Activated CD8-positive, alpha-beta T cell treated with anti-CD3 and anti-CD28 coated beads for 36 hours (primary cell): ENCODE results near the gene RBM14. TPM values are rescaled to one million over a fixed set of nuclear protein-coding genes. Genes with fewer than 3 reads are reported as not detected.
"Not testable (repeated sequence)": the region's sequence is repeated elsewhere in the genome, so short reads cannot be mapped to it uniquely, and the experiment has no call there.

Experiments
- ATAC-seq: fragments of 200-7000 bp; cut with Tn5 transposase; one replicate; pipeline ENCODE4 v1.10.0; 2021; ENCODE audit warnings: mild to moderate bottlenecking, moderate library complexity
- CTCF ChIA-PET: fragments of 350-600 bp; sonication (Branson Sonifier 250); formaldehyde crosslinking; loops from one replicate; lab custom pipeline; 2021; ENCODE audit warnings: antibody characterized with exemption; lab: Charles Lee
- POLR2A ChIA-PET: fragments of 350-600 bp; sonication (Branson Sonifier 250); formaldehyde crosslinking; loops from one replicate; lab custom pipeline; 2021; ENCODE audit warnings: antibody characterized with exemption; lab: Charles Lee
- DNase-seq: peaks from one replicate; pipeline ENCODE4 v3.0.0-alpha.2; 2020
- H3K27ac Mint-ChIP-seq: one replicate; pipeline ENCODE4 v1.8.0; 2021; ENCODE audit warnings: mild to moderate bottlenecking, mixed read lengths
- H3K27me3 Mint-ChIP-seq: one replicate; pipeline ENCODE4 v1.8.0; 2021; ENCODE audit warnings: mixed read lengths
- H3K36me3 Mint-ChIP-seq: one replicate; pipeline ENCODE4 v1.8.0; 2021; ENCODE audit warnings: low read depth, mixed read lengths
- H3K4me1 Mint-ChIP-seq: one replicate; pipeline ENCODE4 v1.8.0; 2021; ENCODE audit warnings: low read depth, mixed read lengths
- H3K4me3 Mint-ChIP-seq: one replicate; pipeline ENCODE4 v1.8.0; 2021; ENCODE audit warnings: mild to moderate bottlenecking, moderate library complexity, mixed read lengths
- H3K9me3 Mint-ChIP-seq: one replicate; pipeline ENCODE4 v1.8.0; 2021; ENCODE audit warnings: mixed read lengths
- CTCF ChIP-seq: fragments of 200-600 bp; IDR thresholded peaks from one replicate; pipeline ENCODE4 v1.8.0; 2022; ENCODE audit warnings: antibody characterized with exemption, mild to moderate bottlenecking
- intact Hi-C: fragments of 100-400 bp; cut with micrococcal nuclease; formaldehyde crosslinking; loops from one replicate; pipeline ENCODE4 v1.10.0; 2022
- total RNA-seq, 2 experiments: library from RNA; stranded (reverse); gene quantifications; one replicate each; pipeline ENCODE4 v1.2.3, GENCODE V29; 2021

RBM14 gene
- total RNA-seq, 2 experiments from 2014 or later, result 153 to 159 TPM

DNA sequence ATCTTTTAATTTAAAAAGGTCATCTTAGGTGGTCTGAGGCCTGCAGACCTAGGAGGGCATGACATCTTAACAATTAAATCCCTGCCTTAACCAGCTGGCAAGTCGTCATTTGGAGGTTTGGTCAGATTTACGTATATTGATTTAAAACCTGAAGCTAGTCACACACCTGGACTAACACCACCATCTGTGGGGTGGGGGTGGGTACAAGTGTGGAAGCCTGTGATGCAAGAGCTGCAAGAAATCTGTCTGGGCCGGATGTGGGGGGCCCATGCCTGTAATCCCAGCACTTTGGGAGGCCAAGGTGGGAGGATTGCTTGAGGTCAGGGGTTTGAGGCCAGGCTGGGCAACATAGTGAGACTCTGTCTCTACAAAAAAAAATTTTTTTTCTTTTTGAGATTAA lies 35.2 kb upstream of the RBM14 start:
- no peak for DNase-seq
- TF ChIP-seq CTCF, result no peak
- H3K9me3 Mint-ChIP-seq, result peaks cover 2% of the 10 kb centered on the region
- H3K27me3 Mint-ChIP-seq, result no peaks in the 10 kb centered on the region
- ChIA-PET POLR2A (interaction anchor here (1.5 to 1.7 kb wide), 2 partner anchors 9 to 97 kb away, joined by 4 to 10 read pairs; partner anchors contain the start of gene RBM4B), CTCF (interaction anchor here (1.2 to 3.9 kb wide), 4 partner anchors 9 to 97 kb away, joined by 3 to 77 read pairs (median 4); partner anchors contain the start of genes CCDC87, CCS and RBM4B)
- no peak for ATAC-seq
- H3K36me3 Mint-ChIP-seq, result no peaks in the 10 kb centered on the region
- no peak overlapping the region for H3K4me3 Mint-ChIP-seq
- H3K27ac Mint-ChIP-seq, result no peak overlapping the region
- peaks cover 16% of the 10 kb centered on the region for H3K4me1 Mint-ChIP-seq
- intact Hi-C loops, result no loop called here

GRCh38 chr11:66582565-66583147 lies 33.8 kb upstream of the RBM14 start:
- H3K9me3 Mint-ChIP-seq, ATAC-seq, POLR2A ChIA-PET, H3K36me3 Mint-ChIP-seq, intact Hi-C loops, H3K4me3 Mint-ChIP-seq, H3K27me3 Mint-ChIP-seq, DNase-seq, H3K27ac Mint-ChIP-seq: not testable (repeated sequence)
- peaks cover 16% of the 10 kb centered on the region for H3K4me1 Mint-ChIP-seq
- CTCF ChIA-PET, result interaction anchor here (3.9 kb wide), 1 partner anchor 96 kb away, joined by 77 read pairs; the partner anchor contains the start of gene RBM4B

- H3K27me3 Mint-ChIP-seq, H3K4me1 Mint-ChIP-seq, intact Hi-C loops, DNase-seq, H3K36me3 Mint-ChIP-seq, ATAC-seq, H3K4me3 Mint-ChIP-seq, H3K27ac Mint-ChIP-seq, H3K9me3 Mint-ChIP-seq: not testable (repeated sequence)
- CTCF ChIA-PET, result interaction anchor here (2.1 kb wide), 1 partner anchor 93 kb away, joined by 9 read pairs; the partner anchor contains the start of gene RBM4B
- POLR2A ChIA-PET, result interaction anchor here (1.6 kb wide), 1 partner anchor 31 kb away, joined by 4 read pairs; no protein-coding TSS in a partner anchor
These were observed 31.0 kb upstream of the RBM14 start for GRCh38 chr11:66585447-66585846.

DNA sequence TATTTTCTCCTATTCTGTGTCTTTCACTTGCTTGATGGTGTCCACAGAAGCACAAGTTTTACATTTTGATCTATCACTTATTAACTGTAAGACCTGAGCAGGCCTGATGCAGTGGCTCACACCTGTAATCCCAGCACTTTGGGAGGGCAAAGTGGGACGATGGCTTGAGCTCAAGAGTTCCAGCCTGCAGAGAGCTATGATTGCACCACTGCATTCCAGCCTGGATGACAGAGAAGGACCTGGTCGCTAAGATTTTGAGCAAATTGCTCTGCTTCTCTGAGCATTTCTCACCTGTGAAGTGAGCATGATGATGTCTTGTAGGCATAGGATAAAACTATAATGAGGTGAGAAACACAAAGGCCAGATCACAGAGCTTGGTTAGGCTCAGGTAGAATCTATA lies 30.3 kb upstream of the RBM14 start:
- Mint-ChIP-seq H3K9me3 (peaks cover 2% of the 10 kb centered on the region), H3K36me3 (no peaks in the 10 kb centered on the region), H3K4me3 (no peak overlapping the region), H3K4me1 (no peaks in the 10 kb centered on the region), H3K27ac (no peak overlapping the region), H3K27me3 (no peaks in the 10 kb centered on the region)
- CTCF ChIA-PET, result no interaction called here
- POLR2A ChIA-PET, result interaction anchor here (1.6 kb wide), 1 partner anchor 31 kb away, joined by 4 read pairs; no protein-coding TSS in a partner anchor
- DNase-seq, result no peak
- TF ChIP-seq CTCF, result no peak
- ATAC-seq, result no peak
- intact Hi-C loops, result no loop called here

- H3K4me3 Mint-ChIP-seq, DNase-seq, H3K36me3 Mint-ChIP-seq, H3K27ac Mint-ChIP-seq, POLR2A ChIA-PET, H3K9me3 Mint-ChIP-seq, H3K27me3 Mint-ChIP-seq, intact Hi-C loops, ATAC-seq: not testable (repeated sequence)
- CTCF ChIA-PET, result interaction anchor here (1.5 to 1.6 kb wide), 2 partner anchors 10 to 49 kb away, joined by 4 to 7 read pairs; partner anchors contain the start of gene RBM4
- H3K4me1 Mint-ChIP-seq, result peaks cover 13% of the 10 kb centered on the region
These were observed 27.1 kb upstream of the RBM14 start for GRCh38 chr11:66589315-66589714.

DNA sequence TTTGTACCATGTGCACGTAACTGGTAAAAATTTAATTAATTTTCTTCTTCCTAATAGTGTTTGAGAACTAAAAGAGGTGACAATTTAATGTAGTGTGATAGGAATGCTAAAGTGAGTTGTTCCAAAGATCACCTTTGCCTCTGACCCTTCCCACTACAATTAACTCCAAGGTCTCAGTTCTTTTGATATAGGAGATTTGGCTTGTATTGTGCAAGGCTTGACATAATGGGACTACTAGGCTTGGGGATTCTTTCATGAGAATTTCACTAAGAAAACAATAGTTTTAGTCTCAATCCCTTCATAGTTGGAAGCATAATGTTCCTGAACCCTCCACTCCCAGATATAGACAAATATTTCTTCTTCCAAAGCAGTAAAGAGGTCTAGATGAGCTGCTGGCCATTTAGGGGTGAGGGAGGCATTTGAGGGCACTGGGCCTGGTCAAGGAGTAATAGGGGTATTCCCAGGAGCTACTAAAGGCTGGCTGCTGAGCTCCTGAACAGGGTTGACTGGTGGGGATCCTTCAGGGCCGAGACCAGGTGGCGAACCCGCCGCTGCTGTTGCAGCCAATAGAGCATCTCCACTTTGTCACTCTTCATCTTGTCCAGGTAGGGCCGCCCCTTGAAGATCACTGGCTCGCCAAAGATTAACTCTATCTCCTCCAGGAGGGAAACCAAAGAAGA lies 26.3 kb upstream of the RBM14 start:
- ATAC-seq, result no peak

More for the DNA sequence above, 26.3 kb upstream of the RBM14 start:
- intact Hi-C loops, result loop anchor here (5.0 kb wide), 1 partner anchor 87 kb away; the partner anchor contains the start of gene RBM4B
- Mint-ChIP-seq H3K4me1 (peaks cover 18% of the 10 kb centered on the region), H3K9me3 (no peaks in the 10 kb centered on the region), H3K4me3 (no peak overlapping the region), H3K27me3 (no peaks in the 10 kb centered on the region), H3K36me3 (no peaks in the 10 kb centered on the region), H3K27ac (no peak overlapping the region)
- TF ChIP-seq CTCF, result no peak
- no peak for DNase-seq
- ChIA-PET CTCF (interaction anchor here (0.9 to 5.8 kb wide), 6 partner anchors 9 to 151 kb away, joined by 3 to 67 read pairs (median 5); partner anchors contain the start of genes MRPL11, RBM4 and RBM4B), POLR2A (interaction anchor here (0.6 to 3.0 kb wide), 4 partner anchors 9 to 157 kb away, joined by 3 to 10 read pairs (median 4); partner anchors contain the start of gene RBM14)
